ENCODE data around the gene MED1.
A peak's percentile ranks its signal among the peaks of the same experiment; 100 is the strongest.
"Not testable (repeated sequence)": the region's sequence is repeated elsewhere in the genome, so short reads cannot be mapped to it uniquely, and the experiment has no call there.

Gene MED1, protein sequence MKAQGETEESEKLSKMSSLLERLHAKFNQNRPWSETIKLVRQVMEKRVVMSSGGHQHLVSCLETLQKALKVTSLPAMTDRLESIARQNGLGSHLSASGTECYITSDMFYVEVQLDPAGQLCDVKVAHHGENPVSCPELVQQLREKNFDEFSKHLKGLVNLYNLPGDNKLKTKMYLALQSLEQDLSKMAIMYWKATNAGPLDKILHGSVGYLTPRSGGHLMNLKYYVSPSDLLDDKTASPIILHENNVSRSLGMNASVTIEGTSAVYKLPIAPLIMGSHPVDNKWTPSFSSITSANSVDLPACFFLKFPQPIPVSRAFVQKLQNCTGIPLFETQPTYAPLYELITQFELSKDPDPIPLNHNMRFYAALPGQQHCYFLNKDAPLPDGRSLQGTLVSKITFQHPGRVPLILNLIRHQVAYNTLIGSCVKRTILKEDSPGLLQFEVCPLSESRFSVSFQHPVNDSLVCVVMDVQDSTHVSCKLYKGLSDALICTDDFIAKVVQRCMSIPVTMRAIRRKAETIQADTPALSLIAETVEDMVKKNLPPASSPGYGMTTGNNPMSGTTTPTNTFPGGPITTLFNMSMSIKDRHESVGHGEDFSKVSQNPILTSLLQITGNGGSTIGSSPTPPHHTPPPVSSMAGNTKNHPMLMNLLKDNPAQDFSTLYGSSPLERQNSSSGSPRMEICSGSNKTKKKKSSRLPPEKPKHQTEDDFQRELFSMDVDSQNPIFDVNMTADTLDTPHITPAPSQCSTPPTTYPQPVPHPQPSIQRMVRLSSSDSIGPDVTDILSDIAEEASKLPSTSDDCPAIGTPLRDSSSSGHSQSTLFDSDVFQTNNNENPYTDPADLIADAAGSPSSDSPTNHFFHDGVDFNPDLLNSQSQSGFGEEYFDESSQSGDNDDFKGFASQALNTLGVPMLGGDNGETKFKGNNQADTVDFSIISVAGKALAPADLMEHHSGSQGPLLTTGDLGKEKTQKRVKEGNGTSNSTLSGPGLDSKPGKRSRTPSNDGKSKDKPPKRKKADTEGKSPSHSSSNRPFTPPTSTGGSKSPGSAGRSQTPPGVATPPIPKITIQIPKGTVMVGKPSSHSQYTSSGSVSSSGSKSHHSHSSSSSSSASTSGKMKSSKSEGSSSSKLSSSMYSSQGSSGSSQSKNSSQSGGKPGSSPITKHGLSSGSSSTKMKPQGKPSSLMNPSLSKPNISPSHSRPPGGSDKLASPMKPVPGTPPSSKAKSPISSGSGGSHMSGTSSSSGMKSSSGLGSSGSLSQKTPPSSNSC (N-terminal part only)

GRCh38 chr17:39450847-39451581 lies at the start of gene MED1:
Gene MED1 (minus strand): TSS chr17:39451263. CDS start chr17:39451062, 201 bp downstream.
- DNase-seq (ENCODE audit: low read depth): peak; percentile 95
- H3K4me3 ChIP-seq (ENCODE audit: low read depth, low read length): peak within 1 kb of the TSS; percentile 81

DNA sequence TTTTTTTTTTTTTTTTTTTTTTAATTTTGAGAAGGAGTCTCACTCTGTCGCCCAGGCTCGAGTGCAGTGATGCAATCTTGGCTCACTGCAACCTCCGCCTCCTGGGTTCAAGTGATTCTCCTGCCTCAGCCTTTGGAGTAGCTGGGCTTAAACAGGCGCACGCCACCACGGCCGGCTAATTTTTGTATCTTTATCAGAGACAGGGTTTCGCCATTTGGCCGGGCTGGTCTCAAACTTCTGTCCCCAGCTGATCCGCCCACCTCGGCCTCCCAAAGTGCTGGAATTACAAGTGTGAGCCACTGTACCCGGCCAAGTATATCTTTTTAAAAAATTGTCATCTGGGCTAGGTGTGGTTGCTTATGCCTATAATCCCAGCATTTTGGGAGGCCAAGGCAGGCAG lies 45.9 kb upstream of the MED1 start:
- H3K4me3 ChIP-seq (ENCODE audit: low read depth, low read length); DNase-seq (ENCODE audit: low read depth): not testable (repeated sequence)

DNA sequence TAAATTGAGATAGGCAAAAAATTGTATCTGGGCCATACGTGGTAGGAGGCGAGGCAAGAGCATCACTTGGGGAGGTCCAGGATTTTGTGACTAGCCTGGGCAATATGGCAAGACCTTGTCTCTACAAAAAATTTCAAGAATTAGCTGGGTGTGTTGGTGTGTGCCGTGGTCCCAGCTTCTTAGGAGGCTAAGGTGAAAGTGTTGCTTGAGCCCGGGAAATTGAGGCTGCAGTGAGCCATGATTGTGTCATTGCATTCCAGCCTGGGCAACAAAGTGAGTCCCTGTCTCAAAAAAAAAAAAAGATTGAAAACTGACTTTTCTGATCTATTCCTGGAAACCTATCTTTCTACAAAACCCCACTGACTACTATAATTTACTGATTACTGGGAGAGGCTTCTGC lies 36.9 kb upstream of the MED1 start:
- DNase-seq (ENCODE audit: low read depth): no peak
- no peak overlapping the region for H3K4me3 ChIP-seq (ENCODE audit: low read depth, low read length)

- DNase-seq (ENCODE audit: low read depth); H3K4me3 ChIP-seq (ENCODE audit: low read depth, low read length): not testable (repeated sequence)
Observed at GRCh38 chr17:39487490-39487889, 36.4 kb upstream of the MED1 start.

DNA sequence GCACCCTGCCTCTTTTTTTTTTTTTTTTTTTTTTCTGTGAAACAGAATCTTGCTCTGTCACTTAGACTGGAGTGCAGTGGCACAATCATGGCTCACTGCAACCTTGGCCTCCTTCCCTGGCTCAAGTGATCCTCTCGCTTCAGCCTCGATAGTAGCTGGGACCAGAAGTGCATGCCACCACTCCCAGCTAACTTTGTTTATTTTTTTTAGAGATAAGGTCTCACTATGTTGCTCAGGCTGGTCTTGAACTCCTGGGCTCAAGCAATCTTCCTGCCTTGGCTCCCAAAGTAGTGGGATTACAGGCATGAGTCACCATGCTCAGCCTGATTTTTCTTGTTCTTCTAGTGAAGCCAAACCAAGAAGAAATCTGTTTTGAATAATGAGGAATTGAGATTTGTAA lies 35.2 kb upstream of the MED1 start:
- DNase-seq (ENCODE audit: low read depth): no peak
- no peak overlapping the region for H3K4me3 ChIP-seq (ENCODE audit: low read depth, low read length)

DNA sequence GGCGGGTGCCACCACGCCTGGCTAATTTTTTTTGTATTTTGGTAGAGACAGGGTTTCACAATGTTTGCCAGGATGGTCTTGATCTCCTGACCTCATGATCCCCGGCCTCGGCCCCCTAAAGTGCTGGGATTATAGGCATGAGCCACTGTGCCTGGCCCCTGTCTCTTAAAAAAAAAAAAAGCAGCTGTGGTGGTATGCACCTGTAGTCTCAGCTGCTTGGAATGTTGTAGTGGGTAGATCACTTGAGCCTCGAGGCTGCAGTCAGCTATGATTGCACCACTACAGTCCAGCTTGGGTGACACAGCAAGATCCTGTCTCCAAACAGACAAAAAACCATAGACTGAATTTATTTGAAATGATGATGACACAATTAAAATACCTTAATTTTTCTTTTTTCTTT lies 34.5 kb upstream of the MED1 start:
- DNase-seq (ENCODE audit: low read depth): peak; percentile 63
- no peak overlapping the region for H3K4me3 ChIP-seq (ENCODE audit: low read depth, low read length)

- H3K4me3 ChIP-seq (ENCODE audit: low read depth, low read length): no peak overlapping the region
- DNase-seq (ENCODE audit: low read depth): no peak
Observed at GRCh38 chr17:39484178-39484577, 33.1 kb upstream of the MED1 start.

DNA sequence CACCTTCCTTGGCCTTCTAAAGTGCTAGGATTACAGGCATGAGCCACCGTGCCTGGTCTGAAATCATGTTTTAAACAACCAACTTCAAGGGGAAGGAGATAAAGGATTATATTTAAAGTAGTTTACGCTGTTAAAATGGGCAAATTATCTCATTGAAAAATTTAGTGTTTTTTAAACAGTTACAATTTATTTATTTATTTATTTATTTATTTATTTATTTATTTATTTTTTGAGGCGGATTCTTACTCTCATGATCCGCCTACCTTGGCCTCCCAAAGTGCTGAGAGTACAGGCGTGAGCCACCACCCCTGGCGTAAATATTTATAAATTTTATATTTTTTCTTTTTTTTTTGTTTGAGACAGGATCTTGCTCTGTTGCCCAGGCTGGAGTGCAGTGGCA lies 32.4 kb upstream of the MED1 start:
- DNase-seq (ENCODE audit: low read depth): no peak
- no peak overlapping the region for H3K4me3 ChIP-seq (ENCODE audit: low read depth, low read length)

DNA sequence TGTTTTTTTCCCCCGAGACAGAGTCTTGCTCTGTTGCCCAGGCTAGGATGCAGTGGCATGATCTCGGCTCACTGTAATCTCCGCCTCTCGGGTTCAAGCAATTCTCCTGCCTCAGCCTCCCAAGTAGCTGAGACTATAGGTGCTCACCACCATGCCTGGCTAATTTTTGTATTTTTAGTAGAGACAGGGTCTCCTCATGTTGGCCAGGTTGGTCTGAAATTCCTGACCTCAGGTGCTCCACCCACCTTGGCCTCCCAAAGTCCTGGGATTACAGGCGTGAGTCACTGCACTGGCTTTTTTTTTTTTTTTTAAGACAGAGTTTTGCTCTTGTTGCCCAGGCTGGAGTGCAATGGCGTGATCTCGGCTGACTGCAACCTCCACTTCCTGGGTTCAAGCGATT lies 28.6 kb upstream of the MED1 start:
- not testable (repeated sequence) for DNase-seq (ENCODE audit: low read depth); H3K4me3 ChIP-seq (ENCODE audit: low read depth, low read length)

DNA sequence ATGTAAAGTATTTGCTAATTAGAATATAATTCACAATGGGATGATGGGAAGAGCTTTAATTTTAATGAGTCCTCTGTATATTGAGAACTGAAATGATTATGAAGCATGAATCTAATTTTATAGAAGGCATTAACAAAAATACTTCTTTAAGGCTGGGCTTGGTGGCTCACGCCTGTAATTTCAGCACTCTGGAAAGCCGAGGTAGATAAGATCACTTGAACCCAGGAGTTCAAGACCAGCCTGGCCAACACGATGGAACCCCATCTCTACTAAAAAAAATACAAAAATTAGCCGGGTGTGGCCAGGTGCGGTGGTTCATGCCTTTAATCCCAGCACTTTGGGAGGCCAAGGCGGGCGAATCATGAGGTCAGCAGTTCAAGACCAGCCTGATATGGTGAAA lies 22.2 kb upstream of the MED1 start:
- no peak overlapping the region for H3K4me3 ChIP-seq (ENCODE audit: low read depth, low read length)
- DNase-seq (ENCODE audit: low read depth): no peak

GRCh38 chr17:39468610-39469009 lies 17.5 kb upstream of the MED1 start:
- not testable (repeated sequence) for H3K4me3 ChIP-seq (ENCODE audit: low read depth, low read length); DNase-seq (ENCODE audit: low read depth)

- DNase-seq (ENCODE audit: low read depth): not testable (repeated sequence)
- H3K4me3 ChIP-seq (ENCODE audit: low read depth, low read length): peak overlapping the region; percentile 96
Observed at GRCh38 chr17:39464639-39465181, 13.6 kb upstream of the MED1 start.

- DNase-seq (ENCODE audit: low read depth): no peak
- H3K4me3 ChIP-seq (ENCODE audit: low read depth, low read length): peak overlapping the region; percentile 96
Observed at GRCh38 chr17:39462631-39463375, 11.7 kb upstream of the MED1 start.

DNA sequence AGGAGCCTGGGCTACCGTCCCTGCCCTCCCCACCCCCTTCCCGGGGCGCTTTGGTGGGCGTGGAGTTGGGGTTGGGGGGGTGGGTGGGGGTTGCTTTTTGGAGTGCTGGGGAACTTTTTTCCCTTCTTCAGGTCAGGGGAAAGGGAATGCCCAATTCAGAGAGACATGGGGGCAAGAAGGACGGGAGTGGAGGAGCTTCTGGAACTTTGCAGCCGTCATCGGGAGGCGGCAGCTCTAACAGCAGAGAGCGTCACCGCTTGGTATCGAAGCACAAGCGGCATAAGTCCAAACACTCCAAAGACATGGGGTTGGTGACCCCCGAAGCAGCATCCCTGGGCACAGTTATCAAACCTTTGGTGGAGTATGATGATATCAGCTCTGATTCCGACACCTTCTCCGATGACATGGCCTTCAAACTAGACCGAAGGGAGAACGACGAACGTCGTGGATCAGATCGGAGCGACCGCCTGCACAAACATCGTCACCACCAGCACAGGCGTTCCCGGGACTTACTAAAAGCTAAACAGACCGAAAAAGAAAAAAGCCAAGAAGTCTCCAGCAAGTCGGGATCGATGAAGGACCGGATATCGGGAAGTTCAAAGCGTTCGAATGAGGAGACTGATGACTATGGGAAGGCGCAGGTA lies 11.0 kb upstream of the MED1 start:
- H3K4me3 ChIP-seq (ENCODE audit: low read depth, low read length): peak overlapping the region; percentile 96
- peak; percentile 5 for DNase-seq (ENCODE audit: low read depth)

DNA sequence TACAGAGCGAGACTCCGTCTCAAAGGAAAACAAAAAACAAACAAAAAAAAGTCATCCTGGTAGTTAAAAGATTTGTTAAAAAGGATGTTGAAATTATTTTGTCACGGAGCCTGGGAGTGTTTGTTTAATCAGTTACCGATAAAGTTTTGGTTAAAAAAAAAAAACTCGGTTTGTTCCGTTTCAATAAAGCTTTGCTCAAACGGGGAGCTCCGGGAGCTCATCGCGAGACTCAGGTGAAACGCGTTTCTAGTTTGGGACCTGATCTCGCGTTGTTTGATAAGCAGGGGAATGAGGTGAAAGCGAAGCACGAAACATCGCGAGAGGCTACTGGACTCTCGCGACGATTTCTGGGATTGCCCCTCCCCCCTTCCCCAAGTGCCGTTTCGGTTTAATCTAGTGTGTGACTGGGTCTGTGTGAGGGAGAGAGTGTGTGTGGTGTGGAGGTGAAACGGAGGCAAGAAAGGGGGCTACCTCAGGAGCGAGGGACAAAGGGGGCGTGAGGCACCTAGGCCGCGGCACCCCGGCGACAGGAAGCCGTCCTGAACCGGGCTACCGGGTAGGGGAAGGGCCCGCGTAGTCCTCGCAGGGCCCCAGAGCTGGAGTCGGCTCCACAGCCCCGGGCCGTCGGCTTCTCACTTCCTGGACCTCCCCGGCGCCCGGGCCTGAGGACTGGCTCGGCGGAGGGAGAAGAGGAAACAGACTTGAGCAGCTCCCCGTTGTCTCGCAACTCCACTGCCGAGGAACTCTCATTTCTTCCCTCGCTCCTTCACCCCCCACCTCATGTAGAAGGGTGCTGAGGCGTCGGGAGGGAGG lies 10.3 kb upstream of the MED1 start, which contains the start of gene CDK12:
CDK12 (plus strand) TSS at position 374 of the 813 bp plus-strand sequence. CDS start 586 bp downstream, outside the sequence.
- DNase-seq (ENCODE audit: low read depth): peak; percentile 98
- H3K4me3 ChIP-seq (ENCODE audit: low read depth, low read length): peak within 1 kb of the TSS; percentile 96

GRCh38 chr17:39455919-39456318 lies 4.9 kb upstream of the MED1 start:
- H3K4me3 ChIP-seq (ENCODE audit: low read depth, low read length): no peak overlapping the region

GRCh38 chr17:39450051-39450450 lies 1.0 kb downstream of the MED1 start:
- H3K4me3 ChIP-seq (ENCODE audit: low read depth, low read length): peak overlapping the region; percentile 81

More at GRCh38 chr17:39455919-39456318, 4.9 kb upstream of the MED1 start:
- no peak for DNase-seq (ENCODE audit: low read depth)

More at GRCh38 chr17:39450051-39450450, 1.0 kb downstream of the MED1 start:
- DNase-seq (ENCODE audit: low read depth): no peak

Data from skeletal muscle cell (primary cell).